Pons (tissue), 1 donor: Measurements from ENCODE around the gene BTAF1.

Experiments used
- DNase-seq: peaks from one replicate; pipeline ENCODE4 v3.0.0-alpha.2; 2016; ENCODE audit warnings: low spot score

BTAF1 gene

DNA sequence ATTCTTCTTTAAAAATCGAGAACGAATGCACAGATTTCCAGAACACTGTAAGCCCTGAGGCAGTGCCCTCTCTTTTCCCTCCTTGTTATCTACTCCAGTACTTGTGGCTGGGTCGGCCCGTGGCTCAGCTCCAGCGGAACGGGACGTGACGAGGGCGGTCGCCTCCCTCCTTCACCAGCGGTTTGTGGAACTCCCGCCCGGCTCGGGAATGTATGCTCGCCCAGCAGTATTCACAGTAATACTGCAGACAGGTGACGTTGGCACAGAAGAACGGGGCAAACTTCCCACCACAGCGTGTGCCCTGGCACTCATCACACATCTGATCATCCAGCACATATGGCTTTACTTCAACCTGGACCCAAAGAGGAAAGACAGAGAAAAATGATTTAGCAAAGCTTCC, 128.5 kb downstream of the BTAF1 start:
- peak; percentile 8 for DNase-seq

- DNase-seq: no peak
Observed at GRCh38 chr10:92052741-92053140, 129.2 kb downstream of the BTAF1 start.

- no peak for DNase-seq
Observed at GRCh38 chr10:92054807-92055206, 131.2 kb downstream of the BTAF1 start.

- no peak for DNase-seq
Observed at GRCh38 chr10:92062273-92062672, 138.7 kb downstream of the BTAF1 start.

GRCh38 chr10:92064506-92064905, 140.9 kb downstream of the BTAF1 start:
- DNase-seq: no peak

DNA sequence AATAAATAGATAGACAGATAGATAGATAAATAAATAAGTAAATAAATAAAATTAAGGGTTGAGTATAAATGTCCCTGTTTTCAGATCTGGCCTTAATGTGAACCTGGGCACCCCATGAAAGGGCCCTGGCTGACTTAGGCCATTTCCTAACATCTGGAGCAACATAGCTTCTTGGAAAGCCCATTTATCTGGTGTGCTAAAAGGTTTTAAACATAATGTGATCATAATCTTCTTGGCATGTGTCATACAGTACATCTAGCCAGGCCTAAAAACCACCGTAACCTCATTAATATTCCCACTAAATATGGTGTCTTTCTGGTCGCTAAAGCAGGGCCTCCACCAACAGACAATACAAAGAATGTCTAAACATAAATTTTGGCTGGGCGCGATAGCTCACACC, 142.8 kb downstream of the BTAF1 start:
- DNase-seq: no peak

DNA sequence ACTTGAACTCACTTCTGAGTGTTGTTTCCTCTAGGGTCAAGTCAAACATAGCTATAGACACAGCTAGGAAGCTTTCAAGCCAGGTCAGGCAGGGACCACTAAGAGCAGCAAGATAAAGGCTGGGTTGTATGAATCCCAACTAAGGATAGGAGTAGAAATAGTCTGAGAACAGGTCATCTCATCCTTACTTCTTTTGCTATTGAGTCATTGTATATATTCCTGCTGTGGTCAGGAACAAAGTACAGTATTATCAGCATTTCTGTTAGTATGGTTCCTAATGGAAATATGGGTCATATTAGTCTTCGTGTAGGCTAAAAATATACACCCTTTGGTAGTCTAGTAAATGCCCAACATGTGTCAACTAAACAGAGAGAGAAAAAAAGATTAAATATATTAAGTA, 145.3 kb downstream of the BTAF1 start:
- DNase-seq: no peak

DNA sequence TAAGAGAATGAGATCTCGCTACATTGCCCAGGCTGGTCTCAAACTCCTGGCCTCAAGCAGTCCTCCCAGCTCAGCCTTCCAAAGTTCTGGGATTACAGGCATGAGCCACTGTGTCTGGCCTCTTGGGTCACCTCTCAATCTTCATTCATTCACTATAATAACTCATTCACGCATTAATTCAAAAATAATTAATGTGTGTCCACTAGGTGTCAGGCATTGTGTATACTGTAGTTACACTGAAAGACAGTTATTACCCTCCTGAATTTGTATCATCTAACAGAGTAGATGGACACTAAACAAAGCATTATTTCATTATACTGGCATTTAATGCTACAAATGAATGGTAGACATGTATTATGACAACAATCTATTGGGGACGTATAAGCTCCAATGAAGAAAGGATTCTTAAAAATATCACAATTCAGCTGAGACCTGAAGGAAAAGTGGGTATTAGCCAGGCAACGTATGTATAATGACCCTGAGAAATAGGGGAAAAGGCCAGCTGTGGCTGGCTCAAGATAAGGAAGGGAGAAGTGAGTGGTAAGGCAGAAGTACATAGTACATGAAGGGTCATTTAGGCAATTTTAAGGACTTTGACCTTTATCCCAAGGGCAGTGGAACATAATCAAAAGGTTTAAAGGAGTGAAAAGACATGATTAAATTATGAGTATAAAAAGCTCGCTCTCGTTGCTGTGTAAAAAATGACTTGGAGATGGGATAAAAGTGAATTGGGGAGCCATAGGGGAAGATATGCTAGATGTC, 150.7 kb downstream of the BTAF1 start:
- DNase-seq: no peak

DNA sequence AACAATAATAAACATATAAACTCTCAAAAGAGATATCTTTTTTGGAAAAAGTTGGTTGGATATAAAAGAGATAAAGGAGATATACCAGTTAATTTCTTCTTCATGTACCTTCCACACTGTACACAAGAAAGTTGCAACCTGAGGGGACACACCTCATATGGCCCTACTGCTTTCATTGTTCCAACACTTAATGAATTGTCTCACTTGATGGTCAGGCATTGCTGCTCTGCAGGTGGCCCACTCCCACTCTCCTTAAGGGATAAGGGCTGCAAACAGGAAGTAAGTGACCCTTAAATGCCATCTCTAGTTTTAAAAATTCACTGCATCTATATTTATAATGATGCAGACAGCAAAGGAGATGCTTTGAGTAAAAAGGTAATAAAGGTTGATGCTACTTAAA, 152.3 kb downstream of the BTAF1 start:
- no peak for DNase-seq

DNA sequence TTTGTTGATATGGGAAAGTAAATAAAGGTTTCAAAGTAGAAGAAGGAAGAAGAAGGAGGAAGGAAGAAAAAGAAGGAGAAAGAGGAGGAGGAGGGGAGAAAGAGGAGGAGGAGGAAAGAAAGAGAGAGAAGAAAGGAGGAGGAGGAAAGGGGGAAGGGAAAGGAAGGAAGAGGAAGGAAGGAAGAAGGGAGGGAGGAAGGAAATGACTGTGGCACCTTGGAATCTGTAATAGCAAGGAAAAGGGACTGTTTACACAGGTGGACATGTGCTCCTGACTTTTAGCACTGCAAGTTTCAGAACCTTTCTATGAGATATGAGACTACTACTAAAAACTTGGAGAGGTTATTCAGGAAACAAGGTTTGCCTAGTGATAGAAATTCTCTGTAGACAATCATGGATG, 153.2 kb downstream of the BTAF1 start:
- DNase-seq: no peak

DNA sequence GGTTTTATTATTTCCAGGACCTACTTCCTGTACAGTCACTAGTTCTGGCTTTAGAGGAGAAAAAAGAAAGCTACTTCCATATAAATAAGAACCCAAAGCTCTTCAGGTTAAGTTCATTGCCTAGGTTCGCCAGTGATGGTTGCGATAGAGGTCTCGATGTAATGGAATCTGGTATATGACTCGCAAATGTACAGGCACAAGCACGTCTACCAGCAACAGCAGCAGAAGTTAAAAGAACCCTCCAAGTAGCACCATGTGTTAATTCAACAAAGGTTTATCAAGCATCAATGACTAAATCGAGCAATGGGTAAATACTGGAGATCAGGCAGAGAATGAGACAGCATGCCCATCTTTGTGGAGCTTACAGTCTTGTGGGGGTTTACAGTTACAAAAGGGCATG, 155.4 kb downstream of the BTAF1 start:
- DNase-seq: no peak
